Measurements from ENCODE around the gene RASGEF1C. TPM values are rescaled to one million over a fixed set of nuclear protein-coding genes. Genes with fewer than 3 reads are reported as not detected.

The RASGEF1C gene
- total RNA-seq, 6 experiments from 2014 or later = not detected

- Mint-ChIP-seq H3K4me1 (ENCODE audit: low read depth) (no peaks in the 10 kb centered on the region), H3K27ac (no peak overlapping the region), H3K36me3 (ENCODE audit: low read depth) (peaks cover 12% of the 10 kb centered on the region; the same call in 1 of the 2 replicates), H3K4me3 (no peak overlapping the region), H3K9me3 (peaks cover 34% of the 10 kb centered on the region), H3K27me3 (ENCODE audit: insufficient read depth) (peaks cover 4% of the 10 kb centered on the region)
- TF ChIP-seq CTCF (IDR thresholded peaks at IDR 0.05) = no peak
- no peak for DNase-seq
Measured at GRCh38 chr5:180119903-180120236, 89.1 kb downstream of the RASGEF1C start.

DNA sequence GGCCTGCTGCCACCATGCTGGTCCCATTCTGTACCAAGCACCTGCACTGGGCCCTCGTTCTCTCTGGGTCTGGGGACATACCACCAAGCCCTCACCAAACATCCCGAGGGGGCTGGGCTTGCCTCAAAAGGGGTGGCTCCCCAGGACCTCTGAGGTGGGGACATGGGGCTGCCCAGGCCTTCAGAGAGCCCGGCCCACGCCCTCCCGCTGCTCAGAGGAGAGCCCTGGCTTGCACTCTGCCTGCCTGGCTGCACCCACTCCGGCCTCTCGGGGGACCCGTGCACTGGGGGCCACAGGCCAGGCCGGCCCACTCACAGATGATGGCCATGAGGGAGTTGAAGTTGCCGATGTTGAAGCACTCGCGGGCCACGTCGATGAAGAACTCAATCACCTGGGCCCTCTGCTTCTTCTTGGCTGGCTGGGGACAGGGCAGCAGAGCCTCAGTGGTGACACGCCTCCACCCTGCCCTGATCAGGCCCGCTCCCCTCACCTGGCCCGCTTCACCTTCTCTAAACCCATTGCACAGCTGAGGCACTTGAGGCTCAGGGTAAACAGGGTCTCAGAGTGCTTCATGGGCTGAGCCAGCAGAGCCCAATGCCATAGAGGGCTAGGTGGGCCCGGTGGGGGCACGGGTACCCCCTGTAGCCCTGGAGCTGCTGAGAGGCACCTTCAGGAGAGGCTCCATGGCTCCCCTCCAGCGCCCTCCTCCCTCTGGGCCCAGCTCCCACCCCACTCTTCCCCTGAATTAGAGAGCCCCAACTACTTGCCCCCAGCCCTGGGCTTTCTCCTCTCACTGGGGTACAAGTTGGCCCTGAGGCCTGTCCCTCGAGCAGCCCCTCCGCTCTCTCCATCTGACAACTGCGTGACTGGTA, 89.7 kb downstream of the RASGEF1C start:
- Mint-ChIP-seq H3K4me3 (no peak overlapping the region), H3K27ac (no peak overlapping the region), H3K4me1 (ENCODE audit: low read depth) (no peaks in the 10 kb centered on the region), H3K36me3 (ENCODE audit: low read depth) (peaks cover 12% of the 10 kb centered on the region; the same call in 1 of the 2 replicates), H3K27me3 (ENCODE audit: insufficient read depth) (peaks cover 2% of the 10 kb centered on the region), H3K9me3 (peaks cover 36% of the 10 kb centered on the region)
- DNase-seq = no peak
- no peak for TF ChIP-seq CTCF (IDR thresholded peaks at IDR 0.05)

- no peaks in the 10 kb centered on the region for H3K4me1 Mint-ChIP-seq (ENCODE audit: low read depth)
- H3K27ac Mint-ChIP-seq = no peak overlapping the region
- peaks cover 38% of the 10 kb centered on the region for H3K9me3 Mint-ChIP-seq
- no peak overlapping the region for H3K4me3 Mint-ChIP-seq
- H3K36me3 Mint-ChIP-seq (ENCODE audit: low read depth) = peaks cover 12% of the 10 kb centered on the region; the same call in 1 of the 2 replicates
- H3K27me3 Mint-ChIP-seq (ENCODE audit: insufficient read depth) = peaks cover 2% of the 10 kb centered on the region
- DNase-seq = no peak
- TF ChIP-seq CTCF (IDR thresholded peaks at IDR 0.05) = no peak
Measured at GRCh38 chr5:180118391-180118791, 90.6 kb downstream of the RASGEF1C start.

- no peak overlapping the region for H3K4me3 Mint-ChIP-seq
- peaks cover 2% of the 10 kb centered on the region for H3K27me3 Mint-ChIP-seq (ENCODE audit: insufficient read depth)
- TF ChIP-seq CTCF (IDR thresholded peaks at IDR 0.05) = no peak
- no peaks in the 10 kb centered on the region for H3K4me1 Mint-ChIP-seq (ENCODE audit: low read depth)
- H3K9me3 Mint-ChIP-seq = peaks cover 41% of the 10 kb centered on the region
- H3K27ac Mint-ChIP-seq = no peak overlapping the region
- H3K36me3 Mint-ChIP-seq (ENCODE audit: low read depth) = peaks cover 12% of the 10 kb centered on the region; the same call in 1 of the 2 replicates
- DNase-seq = no peak
Measured at GRCh38 chr5:180117000-180117725, 91.8 kb downstream of the RASGEF1C start.

- H3K4me1 Mint-ChIP-seq (ENCODE audit: low read depth) = no peaks in the 10 kb centered on the region
- H3K27ac Mint-ChIP-seq = no peak overlapping the region
Measured at GRCh38 chr5:180116077-180116999, 92.7 kb downstream of the RASGEF1C start.

More at GRCh38 chr5:180116077-180116999, 92.7 kb downstream of the RASGEF1C start:
- H3K36me3 Mint-ChIP-seq (ENCODE audit: low read depth) = peaks cover 12% of the 10 kb centered on the region; the same call in 1 of the 2 replicates
- TF ChIP-seq CTCF (IDR thresholded peaks at IDR 0.05) = no peak
- no peak overlapping the region for H3K4me3 Mint-ChIP-seq
- H3K9me3 Mint-ChIP-seq = peaks cover 40% of the 10 kb centered on the region
- H3K27me3 Mint-ChIP-seq (ENCODE audit: insufficient read depth) = peaks cover 2% of the 10 kb centered on the region
- DNase-seq = no peak
